GM21367 (cell line): ENCODE data around the gene RTRAF.

Experiments used
- ATAC-seq: cut with Tn5 transposase; IDR thresholded peaks from one replicate; pipeline ENCODE4 v1.9.1; 2021; ENCODE audit not compliant: unreplicated experiment

RTRAF gene

GRCh38 chr14:52020161-52020714, 30.9 kb downstream of the RTRAF start:
- ATAC-seq, result no peak

GRCh38 chr14:52020866-52021717, 31.7 kb downstream of the RTRAF start:
- ATAC-seq, result no peak

- ATAC-seq, result peak; percentile 80
Observed at GRCh38 chr14:52021957-52022600, 32.7 kb downstream of the RTRAF start.

GRCh38 chr14:52023518-52023917, 34.2 kb downstream of the RTRAF start:
- ATAC-seq, result no peak

GRCh38 chr14:52025310-52025709, 36.0 kb downstream of the RTRAF start:
- no peak for ATAC-seq

GRCh38 chr14:52026017-52026660, 36.8 kb downstream of the RTRAF start:
- no peak for ATAC-seq

GRCh38 chr14:52026901-52027300, 37.6 kb downstream of the RTRAF start:
- no peak for ATAC-seq

GRCh38 chr14:52029881-52030280, 40.5 kb downstream of the RTRAF start:
- no peak for ATAC-seq

- ATAC-seq, result no peak
Observed at GRCh38 chr14:52031781-52032180, 42.4 kb downstream of the RTRAF start.

GRCh38 chr14:52032204-52032801, 43.0 kb downstream of the RTRAF start:
- ATAC-seq, result no peak

- no peak for ATAC-seq
Observed at GRCh38 chr14:52033101-52033642, 43.8 kb downstream of the RTRAF start.

GRCh38 chr14:52039124-52039815, 49.9 kb downstream of the RTRAF start:
- ATAC-seq, result no peak

- ATAC-seq, result no peak
Observed at GRCh38 chr14:52040598-52040997, 51.3 kb downstream of the RTRAF start.

GRCh38 chr14:52042371-52043289, 53.3 kb downstream of the RTRAF start:
- no peak for ATAC-seq

- ATAC-seq, result no peak
Observed at GRCh38 chr14:52043690-52044089, 54.3 kb downstream of the RTRAF start.

GRCh38 chr14:52044791-52045522, 55.6 kb downstream of the RTRAF start:
- ATAC-seq, result no peak

GRCh38 chr14:52046376-52046917, 57.1 kb downstream of the RTRAF start:
- no peak for ATAC-seq

GRCh38 chr14:52048116-52048515, 58.8 kb downstream of the RTRAF start:
- no peak for ATAC-seq
